GM12874 (cell line): ENCODE data around the gene COPZ1.

Experiments
- TF ChIP-seq, protein P1 (sequence below): IDR thresholded peaks from 2 replicates; pipeline ENCODE4 v1.5.1; 2011; ENCODE audit warnings: low read depth, mild to moderate bottlenecking, control low read depth, low read length, moderate library complexity; ENCODE audit not compliant: insufficient read depth

COPZ1 gene

GRCh38 chr12:54368025-54368708 is 43.2 kb downstream of the COPZ1 start:
- TF ChIP-seq, protein P1, sequence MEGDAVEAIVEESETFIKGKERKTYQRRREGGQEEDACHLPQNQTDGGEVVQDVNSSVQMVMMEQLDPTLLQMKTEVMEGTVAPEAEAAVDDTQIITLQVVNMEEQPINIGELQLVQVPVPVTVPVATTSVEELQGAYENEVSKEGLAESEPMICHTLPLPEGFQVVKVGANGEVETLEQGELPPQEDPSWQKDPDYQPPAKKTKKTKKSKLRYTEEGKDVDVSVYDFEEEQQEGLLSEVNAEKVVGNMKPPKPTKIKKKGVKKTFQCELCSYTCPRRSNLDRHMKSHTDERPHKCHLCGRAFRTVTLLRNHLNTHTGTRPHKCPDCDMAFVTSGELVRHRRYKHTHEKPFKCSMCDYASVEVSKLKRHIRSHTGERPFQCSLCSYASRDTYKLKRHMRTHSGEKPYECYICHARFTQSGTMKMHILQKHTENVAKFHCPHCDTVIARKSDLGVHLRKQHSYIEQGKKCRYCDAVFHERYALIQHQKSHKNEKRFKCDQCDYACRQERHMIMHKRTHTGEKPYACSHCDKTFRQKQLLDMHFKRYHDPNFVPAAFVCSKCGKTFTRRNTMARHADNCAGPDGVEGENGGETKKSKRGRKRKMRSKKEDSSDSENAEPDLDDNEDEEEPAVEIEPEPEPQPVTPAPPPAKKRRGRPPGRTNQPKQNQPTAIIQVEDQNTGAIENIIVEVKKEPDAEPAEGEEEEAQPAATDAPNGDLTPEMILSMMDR, result no peak

- TF ChIP-seq, protein P1, result peak; percentile 91
These were observed 44.0 kb downstream of the COPZ1 start for GRCh38 chr12:54368709-54369596.

DNA sequence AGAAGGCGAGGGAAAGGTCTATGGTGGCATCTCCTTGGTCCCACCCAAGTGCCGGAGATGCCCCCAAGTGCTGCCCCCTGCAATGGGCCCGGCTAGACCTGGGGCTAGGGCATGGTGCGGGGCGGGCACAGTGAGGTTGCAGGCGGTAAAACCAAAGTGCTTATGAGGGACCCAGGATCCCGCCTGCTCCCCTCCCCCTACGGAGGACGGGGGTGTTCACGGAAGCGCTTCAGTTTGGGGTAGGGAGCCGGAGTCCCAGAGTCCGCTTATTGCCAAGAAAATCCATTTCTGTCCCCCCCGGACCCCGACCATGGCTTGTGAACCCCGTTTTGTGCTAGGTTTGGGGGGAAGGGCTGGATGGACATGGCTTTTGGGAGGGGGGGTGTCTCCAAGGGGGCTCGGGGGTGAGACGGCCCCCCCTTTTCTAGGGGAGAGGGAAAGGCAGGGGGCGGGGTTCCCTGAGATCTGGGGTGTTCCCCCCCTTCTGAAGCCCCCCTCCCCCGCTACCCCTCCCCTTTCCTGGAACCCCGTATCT is 44.7 kb downstream of the COPZ1 start:
- TF ChIP-seq, protein P1, result no peak

DNA sequence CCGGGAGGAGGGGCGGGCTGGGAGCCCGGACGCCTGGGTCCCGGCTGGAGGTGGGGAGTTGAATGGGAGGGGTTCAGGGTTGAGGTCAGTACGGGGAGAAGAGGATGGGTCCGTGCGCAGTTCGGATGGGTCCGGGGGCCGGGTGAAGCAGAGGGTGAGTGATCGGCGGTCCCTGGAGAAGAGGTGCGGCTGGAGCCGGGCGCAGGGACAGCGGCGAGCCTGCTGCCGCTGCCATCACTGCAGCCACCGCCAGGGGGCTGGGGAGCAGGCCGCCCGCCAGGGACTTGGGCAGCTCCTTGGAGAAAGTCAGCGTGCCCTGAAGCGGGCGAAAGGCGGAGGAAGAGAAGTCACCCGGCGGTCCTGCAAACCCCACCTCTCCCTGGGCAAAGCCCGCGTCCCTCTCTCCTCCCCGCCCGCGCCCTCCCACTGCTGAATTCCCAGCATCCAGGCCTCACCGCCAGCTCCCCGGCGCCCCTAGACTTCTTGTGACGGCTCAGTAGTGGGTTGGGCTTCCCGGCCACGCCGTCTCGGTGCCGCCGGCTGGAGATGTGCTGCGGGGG is 45.3 kb downstream of the COPZ1 start:
- TF ChIP-seq, protein P1, result no peak

GRCh38 chr12:54371328-54372112 is 46.6 kb downstream of the COPZ1 start:
- TF ChIP-seq, protein P1, result no peak

DNA sequence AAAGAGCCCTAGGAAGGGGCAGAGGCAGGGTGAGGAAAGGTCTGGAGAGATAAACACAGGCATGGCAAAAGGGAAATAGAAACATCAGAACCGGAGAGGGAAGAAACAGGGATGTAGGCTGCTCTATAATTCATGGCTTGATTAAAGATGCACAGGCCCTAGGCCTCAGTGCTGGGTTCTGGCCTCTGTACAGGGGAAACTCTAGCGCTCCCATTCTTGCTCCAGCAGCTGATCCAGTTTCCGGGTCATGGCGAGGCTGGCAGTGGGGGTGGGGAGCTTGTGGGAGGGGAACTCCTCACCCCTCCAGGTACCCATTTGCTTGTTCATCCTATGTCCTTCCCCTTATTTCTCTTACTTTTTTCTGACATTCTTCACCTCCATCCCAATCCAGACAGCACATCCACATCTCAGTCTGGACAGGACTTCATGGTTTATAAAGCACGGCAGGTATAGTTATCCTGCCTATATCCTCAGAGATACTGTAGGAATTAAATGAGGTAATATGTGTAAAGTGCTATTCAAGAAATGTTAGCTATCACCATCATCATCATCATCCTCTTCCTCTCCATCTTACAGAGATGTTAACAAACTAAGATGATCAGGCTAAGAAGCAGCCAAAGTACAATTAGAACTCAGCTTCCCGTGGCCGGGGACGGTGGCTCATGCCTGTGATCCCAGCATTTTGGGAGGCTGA is 47.3 kb downstream of the COPZ1 start:
- TF ChIP-seq, protein P1, result no peak
